Measurements from ENCODE around the gene AKAP13.

AKAP13 gene

GRCh38 chr15:85745525-85746150, 365.2 kb downstream of the AKAP13 start:
- Histone ChIP-seq H3K4me1 (ENCODE audit: control insufficient read depth, insufficient read depth, low read length) (peaks cover 3% of the 10 kb centered on the region), H3K27me3 (ENCODE audit: control insufficient read depth, insufficient read depth, low read length) (no peaks in the 10 kb centered on the region), H3K9ac (ENCODE audit: low read length) (no peak overlapping the region), H3K36me3 (ENCODE audit: control insufficient read depth, insufficient read depth, low read length) (peaks cover 30% of the 10 kb centered on the region), H3K27ac (ENCODE audit: low read depth, low read length) (no peak overlapping the region), H3K4me3 (ENCODE audit: low read length) (no peak overlapping the region)

- peaks cover 7% of the 10 kb centered on the region for H3K4me1 ChIP-seq (ENCODE audit: control insufficient read depth, insufficient read depth, low read length)
- H3K27me3 ChIP-seq (ENCODE audit: control insufficient read depth, insufficient read depth, low read length), result no peaks in the 10 kb centered on the region
- H3K27ac ChIP-seq (ENCODE audit: low read depth, low read length), result no peak overlapping the region
- H3K9ac ChIP-seq (ENCODE audit: low read length), result no peak overlapping the region
- no peak overlapping the region for H3K4me3 ChIP-seq (ENCODE audit: low read length)
- H3K36me3 ChIP-seq (ENCODE audit: control insufficient read depth, insufficient read depth, low read length), result peaks cover 26% of the 10 kb centered on the region
These were observed 366.2 kb downstream of the AKAP13 start for GRCh38 chr15:85746641-85747040.

- Histone ChIP-seq H3K4me1 (ENCODE audit: control insufficient read depth, insufficient read depth, low read length) (peaks cover 7% of the 10 kb centered on the region), H3K36me3 (ENCODE audit: control insufficient read depth, insufficient read depth, low read length) (peaks cover 26% of the 10 kb centered on the region), H3K27ac (ENCODE audit: low read depth, low read length) (no peak overlapping the region), H3K9ac (ENCODE audit: low read length) (no peak overlapping the region), H3K27me3 (ENCODE audit: control insufficient read depth, insufficient read depth, low read length) (no peaks in the 10 kb centered on the region), H3K4me3 (ENCODE audit: low read length) (no peak overlapping the region)
These were observed 367.8 kb downstream of the AKAP13 start for GRCh38 chr15:85748176-85748575.

- H3K9ac ChIP-seq (ENCODE audit: low read length), result no peak overlapping the region
- peaks cover 7% of the 10 kb centered on the region for H3K4me1 ChIP-seq (ENCODE audit: control insufficient read depth, insufficient read depth, low read length)
- H3K4me3 ChIP-seq (ENCODE audit: low read length), result no peak overlapping the region
- peaks cover 21% of the 10 kb centered on the region for H3K36me3 ChIP-seq (ENCODE audit: control insufficient read depth, insufficient read depth, low read length)
- H3K27me3 ChIP-seq (ENCODE audit: control insufficient read depth, insufficient read depth, low read length), result no peaks in the 10 kb centered on the region
- H3K27ac ChIP-seq (ENCODE audit: low read depth, low read length), result no peak overlapping the region
These were observed 368.3 kb downstream of the AKAP13 start for GRCh38 chr15:85748729-85749128.

GRCh38 chr15:85749261-85750151, 369.1 kb downstream of the AKAP13 start:
- Histone ChIP-seq H3K4me1 (ENCODE audit: control insufficient read depth, insufficient read depth, low read length) (peaks cover 7% of the 10 kb centered on the region), H3K27ac (ENCODE audit: low read depth, low read length) (peak overlapping the region; percentile 59), H3K27me3 (ENCODE audit: control insufficient read depth, insufficient read depth, low read length) (no peaks in the 10 kb centered on the region), H3K9ac (ENCODE audit: low read length) (no peak overlapping the region), H3K4me3 (ENCODE audit: low read length) (peak overlapping the region; percentile 17), H3K36me3 (ENCODE audit: control insufficient read depth, insufficient read depth, low read length) (peaks cover 16% of the 10 kb centered on the region)

GRCh38 chr15:85750319-85751290, 370.2 kb downstream of the AKAP13 start:
- no peaks in the 10 kb centered on the region for H3K27me3 ChIP-seq (ENCODE audit: control insufficient read depth, insufficient read depth, low read length)
- H3K4me3 ChIP-seq (ENCODE audit: low read length), result peak overlapping the region; percentile 6
- peak overlapping the region; percentile 69 for H3K27ac ChIP-seq (ENCODE audit: low read depth, low read length)
- no peak overlapping the region for H3K9ac ChIP-seq (ENCODE audit: low read length)
- peaks cover 8% of the 10 kb centered on the region for H3K4me1 ChIP-seq (ENCODE audit: control insufficient read depth, insufficient read depth, low read length)
- H3K36me3 ChIP-seq (ENCODE audit: control insufficient read depth, insufficient read depth, low read length), result peaks cover 5% of the 10 kb centered on the region

GRCh38 chr15:85751291-85752123, 371.1 kb downstream of the AKAP13 start:
- H3K9ac ChIP-seq (ENCODE audit: low read length), result no peak overlapping the region
- peaks cover 5% of the 10 kb centered on the region for H3K36me3 ChIP-seq (ENCODE audit: control insufficient read depth, insufficient read depth, low read length)
- H3K4me1 ChIP-seq (ENCODE audit: control insufficient read depth, insufficient read depth, low read length), result peaks cover 9% of the 10 kb centered on the region
- peak overlapping the region; percentile 44 for H3K27ac ChIP-seq (ENCODE audit: low read depth, low read length)
- no peaks in the 10 kb centered on the region for H3K27me3 ChIP-seq (ENCODE audit: control insufficient read depth, insufficient read depth, low read length)
- H3K4me3 ChIP-seq (ENCODE audit: low read length), result no peak overlapping the region

GRCh38 chr15:85752124-85752475, 371.7 kb downstream of the AKAP13 start:
- Histone ChIP-seq H3K27me3 (ENCODE audit: control insufficient read depth, insufficient read depth, low read length) (no peaks in the 10 kb centered on the region), H3K9ac (ENCODE audit: low read length) (no peak overlapping the region), H3K4me3 (ENCODE audit: low read length) (no peak overlapping the region), H3K36me3 (ENCODE audit: control insufficient read depth, insufficient read depth, low read length) (peaks cover 4% of the 10 kb centered on the region), H3K27ac (ENCODE audit: low read depth, low read length) (no peak overlapping the region), H3K4me1 (ENCODE audit: control insufficient read depth, insufficient read depth, low read length) (peaks cover 9% of the 10 kb centered on the region)

GRCh38 chr15:85752491-85752961, 372.1 kb downstream of the AKAP13 start:
- H3K27ac ChIP-seq (ENCODE audit: low read depth, low read length), result no peak overlapping the region

GRCh38 chr15:85753261-85753660, 372.9 kb downstream of the AKAP13 start:
- Histone ChIP-seq H3K27me3 (ENCODE audit: control insufficient read depth, insufficient read depth, low read length) (no peaks in the 10 kb centered on the region), H3K4me3 (ENCODE audit: low read length) (no peak overlapping the region), H3K36me3 (ENCODE audit: control insufficient read depth, insufficient read depth, low read length) (peaks cover under 1% of the 10 kb centered on the region), H3K27ac (ENCODE audit: low read depth, low read length) (no peak overlapping the region), H3K9ac (ENCODE audit: low read length) (no peak overlapping the region), H3K4me1 (ENCODE audit: control insufficient read depth, insufficient read depth, low read length) (peaks cover 10% of the 10 kb centered on the region)

More at GRCh38 chr15:85752491-85752961, 372.1 kb downstream of the AKAP13 start:
- Histone ChIP-seq H3K36me3 (ENCODE audit: control insufficient read depth, insufficient read depth, low read length) (peaks cover 3% of the 10 kb centered on the region), H3K27me3 (ENCODE audit: control insufficient read depth, insufficient read depth, low read length) (no peaks in the 10 kb centered on the region), H3K9ac (ENCODE audit: low read length) (no peak overlapping the region), H3K4me3 (ENCODE audit: low read length) (no peak overlapping the region), H3K4me1 (ENCODE audit: control insufficient read depth, insufficient read depth, low read length) (peaks cover 9% of the 10 kb centered on the region)

GRCh38 chr15:85753791-85754452, 373.5 kb downstream of the AKAP13 start:
- H3K4me1 ChIP-seq (ENCODE audit: control insufficient read depth, insufficient read depth, low read length), result peaks cover 10% of the 10 kb centered on the region
- H3K9ac ChIP-seq (ENCODE audit: low read length), result no peak overlapping the region
- no peaks in the 10 kb centered on the region for H3K27me3 ChIP-seq (ENCODE audit: control insufficient read depth, insufficient read depth, low read length)
- H3K27ac ChIP-seq (ENCODE audit: low read depth, low read length), result no peak overlapping the region
- H3K4me3 ChIP-seq (ENCODE audit: low read length), result no peak overlapping the region
- H3K36me3 ChIP-seq (ENCODE audit: control insufficient read depth, insufficient read depth, low read length), result no peaks in the 10 kb centered on the region

Measured in rectal smooth muscle tissue (tissue), 1 donor.